Non-pigmented ciliary epithelial cell (primary cell): ENCODE results near the gene ASIC2.
A peak's percentile ranks its signal among the peaks of the same experiment; 100 is the strongest.
"Not testable (repeated sequence)": the region's sequence is repeated elsewhere in the genome, so short reads cannot be mapped to it uniquely, and the experiment has no call there.

Experiments
- DNase-seq: peaks from one replicate; pipeline ENCODE4 v3.0.0-alpha.2; 2010; ENCODE audit warnings: low read depth

The ASIC2 gene

GRCh38 chr17:33019161-33019890 is 273.8 kb downstream of the ASIC2 start:
- DNase-seq = no peak

GRCh38 chr17:33017366-33017765 is 275.7 kb downstream of the ASIC2 start:
- DNase-seq = no peak

GRCh38 chr17:33016920-33017319 is 276.2 kb downstream of the ASIC2 start:
- DNase-seq = no peak

- no peak for DNase-seq
Measured at GRCh38 chr17:33015716-33016346, 277.3 kb downstream of the ASIC2 start.

DNA sequence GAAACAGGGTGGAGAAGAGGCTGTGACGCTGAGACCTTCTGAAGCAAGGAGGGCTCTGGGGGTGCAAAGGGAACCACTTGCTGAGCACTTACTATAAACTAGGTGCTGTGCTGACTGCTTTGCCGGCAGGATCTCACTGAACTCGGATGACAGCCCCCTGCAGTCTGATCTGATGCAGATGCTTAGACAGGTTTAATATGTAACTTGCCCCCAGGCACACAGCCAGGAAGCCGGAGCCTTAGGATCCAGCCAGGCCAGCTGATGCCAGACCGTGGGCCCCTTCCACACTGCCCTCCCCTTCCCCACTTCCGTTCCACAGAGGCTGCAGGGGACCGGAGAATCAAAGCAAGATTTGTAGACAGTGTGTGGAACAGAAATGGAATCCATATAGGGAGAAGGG is 278.3 kb downstream of the ASIC2 start:
- DNase-seq = no peak

DNA sequence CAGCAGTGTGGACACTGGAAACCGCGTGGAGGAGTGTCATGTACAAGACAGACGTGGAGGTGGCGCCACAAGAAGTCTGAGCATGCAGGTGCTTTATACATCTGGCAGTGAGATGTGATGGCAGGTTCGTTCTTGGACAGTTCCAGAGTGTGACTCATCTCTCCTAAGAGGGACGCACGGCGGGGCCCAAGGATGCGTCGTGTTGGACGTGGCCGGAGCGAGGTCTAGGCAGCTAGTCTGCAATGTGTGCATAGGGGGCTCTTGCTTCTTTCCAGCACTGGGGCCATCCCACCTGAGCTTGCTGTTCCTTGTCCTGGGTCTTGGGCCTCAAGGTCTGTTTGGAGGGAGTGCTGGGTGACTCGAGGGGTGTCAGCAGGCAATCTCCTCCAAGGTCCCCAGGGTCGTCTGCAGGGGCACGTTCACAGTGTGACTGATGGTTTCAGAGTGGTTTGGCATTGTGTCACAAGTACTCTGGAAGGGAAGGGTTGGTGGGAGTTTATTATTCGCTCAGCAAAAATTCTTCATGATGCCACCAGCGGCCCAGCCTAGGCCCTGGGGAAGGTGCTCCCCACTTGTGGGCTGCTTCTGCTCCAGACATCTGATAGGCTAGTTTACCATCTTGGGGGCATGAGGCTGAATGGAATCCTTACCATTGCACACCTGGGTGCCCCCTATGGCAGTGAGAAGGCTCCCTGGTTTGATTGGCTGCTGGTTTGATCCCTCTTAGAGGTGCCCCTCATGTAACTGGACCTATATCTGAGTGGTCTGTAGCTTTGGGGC is 279.3 kb downstream of the ASIC2 start:
- DNase-seq = no peak

DNA sequence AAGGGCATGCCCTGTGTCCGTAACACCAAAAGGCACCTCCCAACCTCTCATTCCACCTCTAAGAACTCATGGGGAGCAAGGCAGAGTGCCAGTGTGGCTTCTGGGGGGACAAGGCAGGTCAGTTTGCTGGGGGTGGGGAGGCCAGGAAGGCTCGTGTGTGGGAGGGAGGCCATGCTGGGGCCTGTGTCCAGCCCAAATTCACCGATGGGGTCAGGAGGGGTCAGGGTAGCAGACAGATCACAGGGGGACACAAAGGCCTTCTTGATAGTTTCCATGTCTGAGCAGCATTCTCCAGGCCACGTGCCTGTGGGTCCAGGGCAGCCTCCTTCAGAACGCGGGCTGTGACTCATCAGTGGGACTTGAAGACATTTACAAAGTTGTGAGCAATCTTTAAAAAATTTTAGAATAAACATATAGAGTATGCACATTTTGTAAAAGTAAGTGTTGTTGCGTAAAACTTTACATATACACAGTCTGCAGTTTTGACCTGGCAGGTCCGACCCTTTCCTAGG is 280.5 kb downstream of the ASIC2 start:
- peak; percentile 81 for DNase-seq

GRCh38 chr17:33009636-33010035 is 283.5 kb downstream of the ASIC2 start:
- no peak for DNase-seq

GRCh38 chr17:33007186-33007585 is 285.9 kb downstream of the ASIC2 start:
- DNase-seq = no peak

- no peak for DNase-seq
Measured at GRCh38 chr17:33002246-33002645, 290.8 kb downstream of the ASIC2 start.

- no peak for DNase-seq
Measured at GRCh38 chr17:32998887-32999228, 294.2 kb downstream of the ASIC2 start.

- no peak for DNase-seq
Measured at GRCh38 chr17:32998111-32998886, 294.8 kb downstream of the ASIC2 start.

DNA sequence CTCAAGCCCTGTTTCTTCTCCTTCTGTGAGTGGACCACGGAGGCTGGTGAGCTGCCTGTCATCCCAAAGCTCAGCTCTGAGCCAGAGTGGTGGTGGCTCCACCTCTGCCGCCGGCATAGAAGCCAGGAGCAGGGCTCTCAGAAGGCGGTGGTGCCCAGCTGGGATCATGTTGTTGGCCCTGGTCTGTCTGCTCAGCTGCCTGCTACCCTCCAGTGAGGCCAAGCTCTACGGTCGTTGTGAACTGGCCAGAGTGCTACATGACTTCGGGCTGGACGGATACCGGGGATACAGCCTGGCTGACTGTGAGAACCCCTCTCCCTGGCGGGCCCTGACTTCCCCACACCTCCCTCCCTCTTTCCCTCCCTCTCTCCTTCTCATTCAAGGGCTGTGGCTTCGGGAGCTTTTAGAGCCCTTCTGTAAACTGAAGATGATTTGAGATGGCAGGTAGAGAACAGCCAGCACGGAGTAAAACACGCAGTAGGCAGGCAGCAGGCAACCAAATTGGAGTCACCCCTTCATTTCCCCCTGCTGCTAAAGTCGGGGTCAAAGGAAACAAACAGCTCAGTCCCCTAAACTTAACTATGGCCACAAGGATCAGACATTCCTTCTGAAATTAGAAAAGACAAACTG is 297.6 kb downstream of the ASIC2 start:
- DNase-seq = no peak

DNA sequence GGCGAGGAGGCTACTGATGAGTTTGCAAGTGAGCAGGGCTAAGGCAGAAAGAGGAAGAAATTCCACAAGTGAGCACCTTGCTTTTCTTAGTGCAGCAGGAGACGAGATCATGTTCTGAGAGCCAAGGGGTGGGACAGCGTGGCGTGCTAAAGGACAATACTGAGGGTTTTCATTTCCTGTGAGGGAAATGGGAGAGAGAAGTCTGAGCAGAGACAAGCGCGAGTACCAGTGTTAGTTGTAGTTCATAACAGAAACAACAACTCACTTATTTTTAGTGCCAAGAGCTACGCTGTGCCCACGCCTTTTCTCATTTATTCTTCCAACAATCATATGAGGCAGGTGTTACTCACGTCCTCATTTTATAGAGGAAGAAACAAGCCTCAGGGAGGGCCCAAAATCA is 299.1 kb downstream of the ASIC2 start:
- no peak for DNase-seq

DNA sequence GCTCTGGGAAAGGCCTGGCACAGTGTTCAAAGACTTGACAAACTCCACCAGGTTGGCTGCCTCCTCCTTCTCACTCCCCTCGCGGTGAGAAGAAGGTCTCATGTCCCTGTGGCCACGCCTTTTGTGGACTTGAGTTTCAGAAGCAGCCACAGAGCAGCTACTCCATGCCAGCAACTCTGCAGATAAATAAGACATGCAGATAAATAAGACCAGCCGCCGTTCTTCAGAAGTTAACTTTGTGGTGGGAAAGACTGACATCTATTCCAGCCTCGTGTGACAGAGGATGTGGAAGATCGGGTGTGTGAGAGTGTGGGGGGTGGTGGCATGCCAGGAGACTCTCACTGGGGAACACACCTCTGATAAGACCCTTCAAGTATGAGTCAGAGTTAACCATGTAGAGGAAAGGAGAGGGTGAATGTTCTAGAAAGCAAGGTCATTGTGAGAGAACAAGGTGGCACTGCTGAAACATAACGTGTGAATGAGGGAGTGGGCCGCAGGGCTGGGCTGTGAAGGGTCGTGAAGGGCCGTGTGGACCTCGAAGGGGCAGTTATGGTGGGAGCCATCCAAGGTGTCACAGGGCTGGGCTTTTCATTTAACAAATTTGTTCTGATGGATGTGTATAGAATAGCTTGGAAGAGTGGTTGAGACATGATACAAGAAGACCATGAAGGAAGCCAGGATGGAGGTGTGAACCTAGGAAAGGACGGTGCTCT is 300.6 kb downstream of the ASIC2 start:
- DNase-seq = no peak

GRCh38 chr17:32988481-32989101 is 304.5 kb downstream of the ASIC2 start:
- DNase-seq = no peak

- DNase-seq = not testable (repeated sequence)
Measured at GRCh38 chr17:32987868-32988267, 305.2 kb downstream of the ASIC2 start.

DNA sequence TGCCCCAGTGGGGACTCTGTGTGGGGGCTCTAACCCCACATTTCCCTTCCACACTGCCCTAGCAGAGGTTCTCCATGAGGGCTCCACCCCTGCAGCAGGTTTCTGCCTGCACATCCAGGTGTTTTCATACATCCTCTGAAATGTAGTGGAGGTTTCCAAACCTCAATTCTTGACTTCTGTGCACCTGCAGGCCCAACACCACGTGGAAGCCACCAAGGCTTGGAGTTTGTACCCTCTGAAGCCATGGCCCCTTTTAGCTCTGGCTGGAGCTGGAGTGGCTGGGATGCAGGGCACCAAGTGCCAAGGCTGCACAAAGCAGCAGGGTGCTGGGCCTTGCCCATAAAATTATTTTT is 305.7 kb downstream of the ASIC2 start:
- DNase-seq = not testable (repeated sequence)

- no peak for DNase-seq
Measured at GRCh38 chr17:32985050-32985756, 307.9 kb downstream of the ASIC2 start.

DNA sequence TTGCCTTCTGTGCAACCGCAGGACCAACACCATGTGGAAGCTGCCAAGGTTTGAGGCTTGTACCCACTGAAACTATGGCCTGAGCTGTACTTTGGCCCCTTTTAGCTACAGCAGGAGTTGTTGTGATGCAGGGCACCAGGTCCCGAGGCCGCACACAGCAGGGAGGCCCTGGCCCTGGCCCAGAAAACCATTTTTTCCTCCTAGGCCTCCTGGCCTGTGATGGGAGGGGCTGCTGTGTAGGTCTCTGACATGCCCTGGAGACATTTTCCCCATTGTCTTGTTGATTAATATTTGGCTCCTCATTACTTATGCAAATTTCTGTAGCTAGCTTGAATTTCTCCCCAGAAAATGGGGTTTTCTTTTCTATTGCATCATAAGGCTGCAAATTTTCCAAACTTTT is 311.5 kb downstream of the ASIC2 start:
- DNase-seq = not testable (repeated sequence)
